PC-9 (cell line): ENCODE results near the gene TRAF4.

Source experiments
- EZH2 ChIP-seq: fragments of 200-600 bp; sonication (generic); IDR thresholded peaks from 2 replicates; pipeline ENCODE4 v1.8.0; 2017; ENCODE audit warnings: antibody characterized with exemption, low read depth
- TF ChIP-seq, protein P1 (sequence below): fragments of 200-600 bp; sonication (generic); conservative IDR thresholded peaks from 2 replicates; pipeline ENCODE4 v1.6.1; 2017; ENCODE audit warnings: mixed run types, antibody characterized with exemption, mild to moderate bottlenecking, moderate library complexity

DNA sequence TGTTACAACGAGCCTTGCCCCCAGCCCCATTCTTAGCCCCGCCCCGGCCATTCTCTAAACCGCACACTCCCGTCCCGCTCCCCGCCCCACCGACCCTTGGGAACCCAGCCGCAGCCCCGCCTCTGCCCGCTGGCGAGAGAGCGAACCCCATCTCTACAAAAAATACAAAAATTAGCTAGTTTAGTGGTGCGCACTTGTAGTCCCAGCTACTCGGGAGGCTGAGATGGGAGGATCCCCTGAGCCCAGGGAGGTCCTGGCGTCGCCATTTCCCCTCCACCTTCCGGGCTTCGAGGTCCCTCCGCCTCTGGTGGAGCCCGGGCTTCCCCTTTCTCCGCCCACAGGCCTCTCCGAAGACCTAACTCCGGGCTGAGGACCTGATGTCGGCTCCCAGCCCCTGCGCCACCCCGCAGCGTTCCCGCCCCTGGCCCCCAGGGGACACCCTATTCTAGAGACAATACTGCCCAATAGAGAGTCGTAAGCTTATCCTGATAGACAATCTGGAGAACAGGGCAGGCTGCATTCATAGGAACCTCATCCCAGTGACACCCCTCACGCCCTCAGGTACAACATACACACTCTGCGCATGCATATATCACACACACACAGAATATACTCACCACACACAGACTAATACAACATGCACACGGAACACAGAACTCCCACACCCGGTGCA lies 31.6 kb upstream of the TRAF4 start:
- no peak for TF ChIP-seq EZH2
- TF ChIP-seq, protein P1, sequence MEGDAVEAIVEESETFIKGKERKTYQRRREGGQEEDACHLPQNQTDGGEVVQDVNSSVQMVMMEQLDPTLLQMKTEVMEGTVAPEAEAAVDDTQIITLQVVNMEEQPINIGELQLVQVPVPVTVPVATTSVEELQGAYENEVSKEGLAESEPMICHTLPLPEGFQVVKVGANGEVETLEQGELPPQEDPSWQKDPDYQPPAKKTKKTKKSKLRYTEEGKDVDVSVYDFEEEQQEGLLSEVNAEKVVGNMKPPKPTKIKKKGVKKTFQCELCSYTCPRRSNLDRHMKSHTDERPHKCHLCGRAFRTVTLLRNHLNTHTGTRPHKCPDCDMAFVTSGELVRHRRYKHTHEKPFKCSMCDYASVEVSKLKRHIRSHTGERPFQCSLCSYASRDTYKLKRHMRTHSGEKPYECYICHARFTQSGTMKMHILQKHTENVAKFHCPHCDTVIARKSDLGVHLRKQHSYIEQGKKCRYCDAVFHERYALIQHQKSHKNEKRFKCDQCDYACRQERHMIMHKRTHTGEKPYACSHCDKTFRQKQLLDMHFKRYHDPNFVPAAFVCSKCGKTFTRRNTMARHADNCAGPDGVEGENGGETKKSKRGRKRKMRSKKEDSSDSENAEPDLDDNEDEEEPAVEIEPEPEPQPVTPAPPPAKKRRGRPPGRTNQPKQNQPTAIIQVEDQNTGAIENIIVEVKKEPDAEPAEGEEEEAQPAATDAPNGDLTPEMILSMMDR, result no peak
